ENCODE measurements around the gene SIGLEC12. TPM values are rescaled to one million over a fixed set of nuclear protein-coding genes. Genes with fewer than 3 reads are reported as not detected.

Gene SIGLEC12
- total and polyA plus RNA-seq, 9 of the 15 experiments (the other 6 are each of a cell fraction or from before 2014, with no cell fraction given) = 0.08 to 1.3 (median 0.54) TPM

DNA sequence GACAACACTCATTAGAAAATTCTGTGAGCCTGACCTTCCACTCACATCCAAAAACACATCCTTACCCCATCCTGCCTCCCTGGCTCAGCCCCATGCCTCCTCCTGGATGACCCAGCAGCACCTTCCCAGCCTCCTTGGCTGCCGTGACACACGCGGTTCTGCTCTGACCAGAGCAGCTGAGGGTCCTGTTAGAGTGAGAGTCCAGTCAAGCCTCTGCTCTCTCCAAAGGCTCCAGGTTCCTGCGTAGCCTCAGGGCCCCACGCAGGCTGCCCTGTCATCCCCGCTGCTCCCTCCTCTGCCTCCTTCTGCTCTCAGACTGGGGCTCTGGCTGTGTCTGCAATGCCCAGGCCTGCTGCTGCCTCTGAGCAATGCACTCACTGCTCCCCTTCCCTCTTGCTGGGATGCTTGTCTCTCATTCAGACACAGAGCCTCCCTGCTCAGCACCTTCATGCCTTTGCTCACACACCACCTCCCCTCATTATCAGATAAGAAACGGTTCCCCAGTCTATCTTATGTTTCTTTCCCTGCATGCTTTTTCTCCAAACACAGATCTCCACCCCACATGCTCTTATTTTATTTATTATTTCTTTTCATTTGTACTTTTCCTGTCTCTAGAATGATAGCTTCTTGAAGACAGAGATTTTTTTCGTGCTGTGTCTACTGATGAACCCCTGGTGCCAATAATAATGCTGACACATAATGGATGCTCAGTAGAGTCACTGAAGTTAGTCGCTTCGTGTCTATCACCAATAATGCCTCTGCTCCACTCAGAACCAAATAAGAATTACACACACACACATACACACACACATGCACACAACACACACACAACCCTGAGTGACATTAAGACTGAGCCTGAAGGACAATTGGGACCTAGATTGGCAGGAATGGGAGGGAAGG lies 40.1 kb upstream of the SIGLEC12 start (continued):
- TF ChIP-seq RAD21 (CRISPR knock-in tag; conservative IDR thresholded peaks at IDR 0.05 in 1 of 2, IDR thresholded peaks at IDR 0.05 in 1 of 2) (0 out of 4 replicates have a peak, but pooled peaks of 1 of the 2 experiments have one; percentile 8), NR2C2 (CRISPR knock-in tag; IDR thresholded peaks at IDR 0.05) (no peak), NR2C2 (tag; IDR thresholded peaks at IDR 0.05) (no peak), MAFK (IDR thresholded peaks at IDR 0.05; ENCODE audit: low read length) (no peak), TAF15 (IDR thresholded peaks at IDR 0.05; ENCODE audit: low read depth, low read length) (no peak)
- TF ChIP-seq, protein P1, sequence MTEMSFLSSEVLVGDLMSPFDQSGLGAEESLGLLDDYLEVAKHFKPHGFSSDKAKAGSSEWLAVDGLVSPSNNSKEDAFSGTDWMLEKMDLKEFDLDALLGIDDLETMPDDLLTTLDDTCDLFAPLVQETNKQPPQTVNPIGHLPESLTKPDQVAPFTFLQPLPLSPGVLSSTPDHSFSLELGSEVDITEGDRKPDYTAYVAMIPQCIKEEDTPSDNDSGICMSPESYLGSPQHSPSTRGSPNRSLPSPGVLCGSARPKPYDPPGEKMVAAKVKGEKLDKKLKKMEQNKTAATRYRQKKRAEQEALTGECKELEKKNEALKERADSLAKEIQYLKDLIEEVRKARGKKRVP (CRISPR knock-in tag; IDR thresholded peaks at IDR 0.05) = no peak
- TF ChIP-seq, protein P2, sequence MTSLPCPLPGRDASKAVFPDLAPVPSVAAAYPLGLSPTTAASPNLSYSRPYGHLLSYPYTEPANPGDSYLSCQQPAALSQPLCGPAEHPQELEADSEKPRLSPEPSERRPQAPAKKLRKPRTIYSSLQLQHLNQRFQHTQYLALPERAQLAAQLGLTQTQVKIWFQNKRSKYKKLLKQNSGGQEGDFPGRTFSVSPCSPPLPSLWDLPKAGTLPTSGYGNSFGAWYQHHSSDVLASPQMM (CRISPR knock-in tag; IDR thresholded peaks at IDR 0.05) = no peak
- TF ChIP-seq, protein P3, sequence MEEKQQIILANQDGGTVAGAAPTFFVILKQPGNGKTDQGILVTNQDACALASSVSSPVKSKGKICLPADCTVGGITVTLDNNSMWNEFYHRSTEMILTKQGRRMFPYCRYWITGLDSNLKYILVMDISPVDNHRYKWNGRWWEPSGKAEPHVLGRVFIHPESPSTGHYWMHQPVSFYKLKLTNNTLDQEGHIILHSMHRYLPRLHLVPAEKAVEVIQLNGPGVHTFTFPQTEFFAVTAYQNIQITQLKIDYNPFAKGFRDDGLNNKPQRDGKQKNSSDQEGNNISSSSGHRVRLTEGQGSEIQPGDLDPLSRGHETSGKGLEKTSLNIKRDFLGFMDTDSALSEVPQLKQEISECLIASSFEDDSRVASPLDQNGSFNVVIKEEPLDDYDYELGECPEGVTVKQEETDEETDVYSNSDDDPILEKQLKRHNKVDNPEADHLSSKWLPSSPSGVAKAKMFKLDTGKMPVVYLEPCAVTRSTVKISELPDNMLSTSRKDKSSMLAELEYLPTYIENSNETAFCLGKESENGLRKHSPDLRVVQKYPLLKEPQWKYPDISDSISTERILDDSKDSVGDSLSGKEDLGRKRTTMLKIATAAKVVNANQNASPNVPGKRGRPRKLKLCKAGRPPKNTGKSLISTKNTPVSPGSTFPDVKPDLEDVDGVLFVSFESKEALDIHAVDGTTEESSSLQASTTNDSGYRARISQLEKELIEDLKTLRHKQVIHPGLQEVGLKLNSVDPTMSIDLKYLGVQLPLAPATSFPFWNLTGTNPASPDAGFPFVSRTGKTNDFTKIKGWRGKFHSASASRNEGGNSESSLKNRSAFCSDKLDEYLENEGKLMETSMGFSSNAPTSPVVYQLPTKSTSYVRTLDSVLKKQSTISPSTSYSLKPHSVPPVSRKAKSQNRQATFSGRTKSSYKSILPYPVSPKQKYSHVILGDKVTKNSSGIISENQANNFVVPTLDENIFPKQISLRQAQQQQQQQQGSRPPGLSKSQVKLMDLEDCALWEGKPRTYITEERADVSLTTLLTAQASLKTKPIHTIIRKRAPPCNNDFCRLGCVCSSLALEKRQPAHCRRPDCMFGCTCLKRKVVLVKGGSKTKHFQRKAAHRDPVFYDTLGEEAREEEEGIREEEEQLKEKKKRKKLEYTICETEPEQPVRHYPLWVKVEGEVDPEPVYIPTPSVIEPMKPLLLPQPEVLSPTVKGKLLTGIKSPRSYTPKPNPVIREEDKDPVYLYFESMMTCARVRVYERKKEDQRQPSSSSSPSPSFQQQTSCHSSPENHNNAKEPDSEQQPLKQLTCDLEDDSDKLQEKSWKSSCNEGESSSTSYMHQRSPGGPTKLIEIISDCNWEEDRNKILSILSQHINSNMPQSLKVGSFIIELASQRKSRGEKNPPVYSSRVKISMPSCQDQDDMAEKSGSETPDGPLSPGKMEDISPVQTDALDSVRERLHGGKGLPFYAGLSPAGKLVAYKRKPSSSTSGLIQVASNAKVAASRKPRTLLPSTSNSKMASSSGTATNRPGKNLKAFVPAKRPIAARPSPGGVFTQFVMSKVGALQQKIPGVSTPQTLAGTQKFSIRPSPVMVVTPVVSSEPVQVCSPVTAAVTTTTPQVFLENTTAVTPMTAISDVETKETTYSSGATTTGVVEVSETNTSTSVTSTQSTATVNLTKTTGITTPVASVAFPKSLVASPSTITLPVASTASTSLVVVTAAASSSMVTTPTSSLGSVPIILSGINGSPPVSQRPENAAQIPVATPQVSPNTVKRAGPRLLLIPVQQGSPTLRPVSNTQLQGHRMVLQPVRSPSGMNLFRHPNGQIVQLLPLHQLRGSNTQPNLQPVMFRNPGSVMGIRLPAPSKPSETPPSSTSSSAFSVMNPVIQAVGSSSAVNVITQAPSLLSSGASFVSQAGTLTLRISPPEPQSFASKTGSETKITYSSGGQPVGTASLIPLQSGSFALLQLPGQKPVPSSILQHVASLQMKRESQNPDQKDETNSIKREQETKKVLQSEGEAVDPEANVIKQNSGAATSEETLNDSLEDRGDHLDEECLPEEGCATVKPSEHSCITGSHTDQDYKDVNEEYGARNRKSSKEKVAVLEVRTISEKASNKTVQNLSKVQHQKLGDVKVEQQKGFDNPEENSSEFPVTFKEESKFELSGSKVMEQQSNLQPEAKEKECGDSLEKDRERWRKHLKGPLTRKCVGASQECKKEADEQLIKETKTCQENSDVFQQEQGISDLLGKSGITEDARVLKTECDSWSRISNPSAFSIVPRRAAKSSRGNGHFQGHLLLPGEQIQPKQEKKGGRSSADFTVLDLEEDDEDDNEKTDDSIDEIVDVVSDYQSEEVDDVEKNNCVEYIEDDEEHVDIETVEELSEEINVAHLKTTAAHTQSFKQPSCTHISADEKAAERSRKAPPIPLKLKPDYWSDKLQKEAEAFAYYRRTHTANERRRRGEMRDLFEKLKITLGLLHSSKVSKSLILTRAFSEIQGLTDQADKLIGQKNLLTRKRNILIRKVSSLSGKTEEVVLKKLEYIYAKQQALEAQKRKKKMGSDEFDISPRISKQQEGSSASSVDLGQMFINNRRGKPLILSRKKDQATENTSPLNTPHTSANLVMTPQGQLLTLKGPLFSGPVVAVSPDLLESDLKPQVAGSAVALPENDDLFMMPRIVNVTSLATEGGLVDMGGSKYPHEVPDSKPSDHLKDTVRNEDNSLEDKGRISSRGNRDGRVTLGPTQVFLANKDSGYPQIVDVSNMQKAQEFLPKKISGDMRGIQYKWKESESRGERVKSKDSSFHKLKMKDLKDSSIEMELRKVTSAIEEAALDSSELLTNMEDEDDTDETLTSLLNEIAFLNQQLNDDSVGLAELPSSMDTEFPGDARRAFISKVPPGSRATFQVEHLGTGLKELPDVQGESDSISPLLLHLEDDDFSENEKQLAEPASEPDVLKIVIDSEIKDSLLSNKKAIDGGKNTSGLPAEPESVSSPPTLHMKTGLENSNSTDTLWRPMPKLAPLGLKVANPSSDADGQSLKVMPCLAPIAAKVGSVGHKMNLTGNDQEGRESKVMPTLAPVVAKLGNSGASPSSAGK (IDR thresholded peaks at IDR 0.05) = peak; percentile 74

Data from K562 (cell line).